ENCODE data around the gene DDX4. TPM values are rescaled to one million over a fixed set of nuclear protein-coding genes. Genes with fewer than 3 reads are reported as not detected.

The DDX4 gene
- not detected in 2 replicates for total RNA-seq
- total RNA-seq (2013), result 0.05 TPM
- polyA plus RNA-seq, result 0.07 TPM in 1 of 2 replicates, not detected in the other
- polyA minus RNA-seq, result not detected in 2 replicates

- ChIA-PET CTCF (no interaction called here), POLR2A (no interaction called here)
- H3K9me3 Mint-ChIP-seq (ENCODE audit: insufficient read depth), result no peaks in the 10 kb centered on the region
- H3K27ac Mint-ChIP-seq, result no peak within 1 kb of the TSS
- H3K4me3 Mint-ChIP-seq, result no peak within 1 kb of the TSS
- no peak within 1 kb of the TSS for H2AFZ ChIP-seq (ENCODE audit: insufficient read depth, low read depth, low read length, poor library complexity, severe bottlenecking)
- no peak within 1 kb of the TSS for H3K4me3 ChIP-seq (ENCODE audit: control extremely low read depth in 1 of 5, extremely low read depth in 1 of 5, insufficient read depth in 1 of 5, low read depth in 2 of 5, low read length in 4 of 5)
- no peaks in the 10 kb centered on the region for H3K79me2 ChIP-seq (ENCODE audit: control insufficient read depth, insufficient read depth, low read length)
- no peaks in the 10 kb centered on the region for H3K4me1 Mint-ChIP-seq
- intact Hi-C loops (cut with micrococcal nuclease), result no loop called here
- H3K9me3 ChIP-seq (ENCODE audit: control extremely low read depth in 1 of 3, control insufficient read depth in 2 of 3, insufficient read depth in 1 of 3, low read length in 2 of 3), result peaks cover 0 to 15% (median 0%) of the 10 kb centered on the region in 3 donors
- no peak within 1 kb of the TSS for H3K4me2 ChIP-seq (replicated peaks; ENCODE audit: low read depth, low read length, poor library complexity, severe bottlenecking)
- TF ChIP-seq EZH2 (IDR thresholded peaks at IDR 0.05; ENCODE audit: borderline replicate concordance, insufficient read depth, low read depth, low read length, poor library complexity, severe bottlenecking) (no peak), CTCF (IDR thresholded peaks at IDR 0.05) (no peak)
- ATAC-seq (ENCODE audit: low read depth) (no peak), DNase-seq (no peak)
- no peak within 1 kb of the TSS for H3K27ac ChIP-seq (ENCODE audit: low read length in 2 of 2)
- no peaks in the 10 kb centered on the region for H3K27me3 ChIP-seq (replicated peaks in 1 of 4; ENCODE audit: control extremely low read depth in 1 of 4, control insufficient read depth in 3 of 4, insufficient read depth in 4 of 4, low read length in 3 of 4)
- H3K9ac ChIP-seq (ENCODE audit: low read length), result no peak within 1 kb of the TSS
- no peaks in the 10 kb centered on the region for H4K20me1 ChIP-seq (ENCODE audit: control insufficient read depth, insufficient read depth, low read length, poor library complexity, severe bottlenecking)
- H3K27me3 Mint-ChIP-seq, result peaks cover 8% of the 10 kb centered on the region
- no peaks in the 10 kb centered on the region for H3K36me3 ChIP-seq (replicated peaks in 1 of 2; ENCODE audit: control extremely low read depth in 1 of 2, control insufficient read depth in 1 of 2, extremely low read depth in 1 of 2, insufficient read depth in 2 of 2, low read length in 1 of 2)
- 98% methylated on average over 31 of the region's 31 CpGs for WGBS (ENCODE audit: insufficient coverage)
- no peaks in the 10 kb centered on the region for H3K4me1 ChIP-seq (ENCODE audit: control insufficient read depth in 2 of 2, insufficient read depth in 2 of 2, low read length in 2 of 2)
Measured at GRCh38 chr5:55737793-55738192, at the start of gene DDX4. DDX4 (plus strand) TSS chr5:55738061; CDS start chr5:55738964, 903 bp downstream.

- Histone ChIP-seq H2AFZ (ENCODE audit: insufficient read depth, low read depth, low read length, poor library complexity, severe bottlenecking) (no peak overlapping the region), H3K4me1 (ENCODE audit: control insufficient read depth in 2 of 2, insufficient read depth in 2 of 2, low read length in 2 of 2) (no peaks in the 10 kb centered on the region), H3K9me3 (ENCODE audit: control extremely low read depth in 1 of 3, control insufficient read depth in 2 of 3, insufficient read depth in 1 of 3, low read length in 2 of 3) (no peaks in the 10 kb centered on the region), H3K9ac (ENCODE audit: low read length) (no peak overlapping the region), H3K27me3 (replicated peaks in 1 of 4; ENCODE audit: control extremely low read depth in 1 of 4, control insufficient read depth in 3 of 4, insufficient read depth in 4 of 4, low read length in 3 of 4) (no peaks in the 10 kb centered on the region), H3K27ac (ENCODE audit: low read length in 2 of 2) (no peak overlapping the region), H4K20me1 (ENCODE audit: control insufficient read depth, insufficient read depth, low read length, poor library complexity, severe bottlenecking) (no peaks in the 10 kb centered on the region), H3K4me3 (ENCODE audit: control extremely low read depth in 1 of 5, extremely low read depth in 1 of 5, insufficient read depth in 1 of 5, low read depth in 2 of 5, low read length in 4 of 5) (no peak overlapping the region), H3K4me2 (replicated peaks; ENCODE audit: low read depth, low read length, poor library complexity, severe bottlenecking) (no peak overlapping the region), H3K79me2 (ENCODE audit: control insufficient read depth, insufficient read depth, low read length) (no peaks in the 10 kb centered on the region), H3K36me3 (replicated peaks in 1 of 2; ENCODE audit: control extremely low read depth in 1 of 2, control insufficient read depth in 1 of 2, extremely low read depth in 1 of 2, insufficient read depth in 2 of 2, low read length in 1 of 2) (peaks cover 0 to 5% of the 10 kb centered on the region in 2 experiments)
- WGBS (ENCODE audit: insufficient coverage), result 100% methylated on average over 1 of the region's 2 CpGs
- TF ChIP-seq CTCF (IDR thresholded peaks at IDR 0.05), result peak; percentile 85
- TF ChIP-seq EZH2 (IDR thresholded peaks at IDR 0.05; ENCODE audit: borderline replicate concordance, insufficient read depth, low read depth, low read length, poor library complexity, severe bottlenecking), result no peak
- H3K9me3 Mint-ChIP-seq (ENCODE audit: insufficient read depth), result no peaks in the 10 kb centered on the region
- ChIA-PET POLR2A (no interaction called here), CTCF (interaction anchor here (0.7 to 2.2 kb wide), 23 partner anchors 9 to 522 kb away, joined by 3 to 21 read pairs (median 4); partner anchors contain the start of gene DHX29)
- peaks cover 5% of the 10 kb centered on the region for H3K4me1 Mint-ChIP-seq
- no peak overlapping the region for H3K27ac Mint-ChIP-seq
- intact Hi-C loops (cut with micrococcal nuclease), result loop anchor here (1.0 to 2.0 kb wide), 4 partner anchors 284 to 519 kb away; no protein-coding TSS in a partner anchor
- ATAC-seq (ENCODE audit: low read depth), result peak; percentile 49
- no peaks in the 10 kb centered on the region for H3K27me3 Mint-ChIP-seq
- H3K4me3 Mint-ChIP-seq, result no peak overlapping the region
- DNase-seq, result peak; percentile 41
Measured at GRCh38 chr5:55691265-55692105, 46.4 kb upstream of the DDX4 start.

Data from B cell (primary cell).